ENCODE results near the gene BCR.

- TF ChIP-seq CTCF (conservative IDR thresholded peaks at IDR 0.05 in 1 of 2, IDR thresholded peaks at IDR 0.05 in 1 of 2; ENCODE audit: low read depth in 1 of 2, low read length in 2 of 2) (no peak), EZH2 (IDR thresholded peaks at IDR 0.05; ENCODE audit: low read length, missing control alignments) (no peak)
Measured at GRCh38 chr22:23274891-23275694, 94.8 kb downstream of the BCR start.
